Parietal lobe (tissue), 2 donors: ENCODE results near the gene AASDH. TPM values are rescaled to one million over a fixed set of nuclear protein-coding genes. Genes with fewer than 3 reads are reported as not detected.

ENCODE experiments used
- small RNA-seq: library from RNA; depleted of rRNA; stranded (forward); fragments of <200 nt; gene quantifications from one replicate; pipeline ENCODE3, GENCODE V24; 2014; ENCODE audit warnings: low replicate concordance
- total RNA-seq: library from RNA; depleted of rRNA; stranded (reverse); fragments of >200 nt; gene quantifications from one replicate; pipeline ENCODE4 v1.2.3, GENCODE V29; 2014

AASDH gene, protein sequence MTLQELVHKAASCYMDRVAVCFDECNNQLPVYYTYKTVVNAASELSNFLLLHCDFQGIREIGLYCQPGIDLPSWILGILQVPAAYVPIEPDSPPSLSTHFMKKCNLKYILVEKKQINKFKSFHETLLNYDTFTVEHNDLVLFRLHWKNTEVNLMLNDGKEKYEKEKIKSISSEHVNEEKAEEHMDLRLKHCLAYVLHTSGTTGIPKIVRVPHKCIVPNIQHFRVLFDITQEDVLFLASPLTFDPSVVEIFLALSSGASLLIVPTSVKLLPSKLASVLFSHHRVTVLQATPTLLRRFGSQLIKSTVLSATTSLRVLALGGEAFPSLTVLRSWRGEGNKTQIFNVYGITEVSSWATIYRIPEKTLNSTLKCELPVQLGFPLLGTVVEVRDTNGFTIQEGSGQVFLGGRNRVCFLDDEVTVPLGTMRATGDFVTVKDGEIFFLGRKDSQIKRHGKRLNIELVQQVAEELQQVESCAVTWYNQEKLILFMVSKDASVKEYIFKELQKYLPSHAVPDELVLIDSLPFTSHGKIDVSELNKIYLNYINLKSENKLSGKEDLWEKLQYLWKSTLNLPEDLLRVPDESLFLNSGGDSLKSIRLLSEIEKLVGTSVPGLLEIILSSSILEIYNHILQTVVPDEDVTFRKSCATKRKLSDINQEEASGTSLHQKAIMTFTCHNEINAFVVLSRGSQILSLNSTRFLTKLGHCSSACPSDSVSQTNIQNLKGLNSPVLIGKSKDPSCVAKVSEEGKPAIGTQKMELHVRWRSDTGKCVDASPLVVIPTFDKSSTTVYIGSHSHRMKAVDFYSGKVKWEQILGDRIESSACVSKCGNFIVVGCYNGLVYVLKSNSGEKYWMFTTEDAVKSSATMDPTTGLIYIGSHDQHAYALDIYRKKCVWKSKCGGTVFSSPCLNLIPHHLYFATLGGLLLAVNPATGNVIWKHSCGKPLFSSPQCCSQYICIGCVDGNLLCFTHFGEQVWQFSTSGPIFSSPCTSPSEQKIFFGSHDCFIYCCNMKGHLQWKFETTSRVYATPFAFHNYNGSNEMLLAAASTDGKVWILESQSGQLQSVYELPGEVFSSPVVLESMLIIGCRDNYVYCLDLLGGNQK
- total RNA-seq: 38.2 TPM

DNA sequence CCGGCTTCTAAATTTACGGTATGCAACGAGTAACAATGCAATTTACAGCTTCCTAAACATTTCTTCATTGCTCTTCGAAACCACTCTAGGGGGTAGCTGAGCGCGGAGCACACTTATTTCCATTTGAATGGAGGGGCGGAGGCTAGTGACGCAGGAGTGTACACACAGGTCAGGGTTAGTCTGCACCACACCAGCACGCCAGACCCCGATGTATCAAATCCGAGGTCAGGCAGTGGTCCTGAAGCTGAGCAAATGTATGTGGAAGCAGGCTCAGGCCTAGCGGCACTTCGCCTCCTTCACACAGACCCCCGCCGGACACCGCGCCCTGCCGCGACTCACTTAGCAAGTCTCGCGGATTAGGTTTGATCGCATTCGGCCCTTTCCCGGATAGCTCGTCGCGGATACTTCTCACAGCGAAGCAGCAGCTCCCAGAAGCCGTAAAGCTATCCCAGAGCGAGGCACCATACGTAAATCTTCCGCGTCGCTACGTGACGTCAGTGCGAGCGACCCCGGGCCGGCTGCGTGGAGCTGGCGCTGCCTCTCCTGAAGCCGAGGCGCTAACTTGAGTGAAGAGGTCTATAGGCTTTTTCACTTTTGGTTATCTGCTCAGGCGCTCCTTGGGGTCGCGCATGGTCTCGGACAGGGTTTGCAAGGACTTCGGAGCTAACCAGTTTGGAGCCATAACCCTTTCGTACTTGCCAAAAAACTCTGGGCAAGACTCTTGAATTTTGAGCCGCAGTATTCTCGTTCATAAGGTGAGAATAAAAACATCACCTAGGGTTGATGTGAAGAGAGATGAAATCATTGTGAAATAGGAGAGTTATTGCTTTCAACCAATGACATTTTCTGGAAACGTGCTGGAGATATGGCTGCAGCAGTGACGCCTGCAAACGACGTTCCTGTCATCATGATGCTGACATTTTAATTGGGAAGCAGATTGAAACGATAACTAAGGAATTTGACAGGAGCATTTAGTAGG is at the start of gene AASDH:
Gene AASDH (minus strand): TSS at position 469 of the 979 bp plus-strand sequence. CDS start 3,192 bp downstream, outside the sequence.

DNA sequence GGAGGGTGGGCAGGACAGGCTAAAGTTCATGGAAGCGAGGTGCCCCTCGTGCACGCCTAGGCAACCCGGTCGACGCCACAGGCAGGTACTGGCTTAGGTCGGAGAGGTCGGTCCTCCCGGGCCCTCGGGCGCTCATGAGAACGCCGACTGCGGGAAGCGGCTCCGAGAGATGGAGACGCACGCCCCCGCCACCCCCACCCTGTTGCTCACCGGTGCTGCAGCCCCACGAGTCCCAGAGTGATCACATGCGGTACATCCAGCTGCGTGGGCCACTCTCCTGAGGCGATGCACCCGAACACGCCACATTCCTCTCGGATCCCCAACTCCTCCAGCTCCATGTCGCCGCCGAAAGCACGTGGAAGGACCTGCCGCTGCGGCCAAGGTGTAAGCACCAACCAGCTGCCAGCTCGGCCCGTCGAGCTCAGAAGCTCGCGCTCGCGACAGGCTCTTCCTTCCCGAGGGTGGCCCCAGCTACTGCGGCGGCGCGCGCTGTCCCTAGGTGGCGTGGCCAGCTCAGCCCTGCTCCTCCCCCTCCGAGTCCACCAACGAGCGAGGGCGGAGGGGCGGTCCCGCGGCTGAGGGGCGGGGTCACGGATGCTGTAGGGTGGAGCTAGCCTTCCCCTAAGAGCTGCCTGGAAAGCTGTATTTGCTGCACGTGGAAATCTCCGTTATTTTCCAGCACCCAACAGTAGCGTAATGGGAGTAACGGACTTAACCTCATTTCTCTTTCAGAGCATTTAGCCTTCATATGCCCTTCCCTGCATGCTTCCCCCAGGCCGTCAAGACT is 48.0 kb upstream of the AASDH start, which contains the start of gene PPAT:
Gene PPAT (minus strand): TSS at position 476 of the 787 bp plus-strand sequence. CDS start 138 bp downstream, at position 338.

Small RNAs within 50 kb of the gene (small RNA-seq; reads per million reads assigned to genes)
- not detected for gene RNU6-197P

Other genes with a start within 250 kb of the AASDH start
- gene PPAT, start 48.1 kb upstream of the AASDH start, total RNA-seq: 20.0 TPM
- 15.0 TPM for gene PAICS, start 48.8 kb upstream of the AASDH start, total RNA-seq
- 94.5 TPM for gene SRP72, start 80.1 kb upstream of the AASDH start, total RNA-seq
- gene ARL9, start 118.3 kb upstream of the AASDH start, total RNA-seq: 3.8 TPM